OCI-LY7 (cell line): Measurements from ENCODE around the gene CDKL2.

Experiments
- EZH2phosphoT487 ChIP-seq: fragments of 200-600 bp; sonication (generic); IDR thresholded peaks from 2 replicates; pipeline ENCODE4 v1.6.1; 2018; ENCODE audit warnings: low read depth, borderline replicate concordance, mild to moderate bottlenecking, mixed run types, antibody characterized with exemption, low read length, moderate library complexity, mixed read lengths
- TF ChIP-seq, protein P1 (sequence below): fragments of 200-600 bp; sonication (generic); conservative IDR thresholded peaks from 2 replicates; pipeline ENCODE4 v1.5.1; 2014; ENCODE audit warnings: mild to moderate bottlenecking, antibody characterized with exemption, low read length, moderate library complexity, mixed read lengths

DNA sequence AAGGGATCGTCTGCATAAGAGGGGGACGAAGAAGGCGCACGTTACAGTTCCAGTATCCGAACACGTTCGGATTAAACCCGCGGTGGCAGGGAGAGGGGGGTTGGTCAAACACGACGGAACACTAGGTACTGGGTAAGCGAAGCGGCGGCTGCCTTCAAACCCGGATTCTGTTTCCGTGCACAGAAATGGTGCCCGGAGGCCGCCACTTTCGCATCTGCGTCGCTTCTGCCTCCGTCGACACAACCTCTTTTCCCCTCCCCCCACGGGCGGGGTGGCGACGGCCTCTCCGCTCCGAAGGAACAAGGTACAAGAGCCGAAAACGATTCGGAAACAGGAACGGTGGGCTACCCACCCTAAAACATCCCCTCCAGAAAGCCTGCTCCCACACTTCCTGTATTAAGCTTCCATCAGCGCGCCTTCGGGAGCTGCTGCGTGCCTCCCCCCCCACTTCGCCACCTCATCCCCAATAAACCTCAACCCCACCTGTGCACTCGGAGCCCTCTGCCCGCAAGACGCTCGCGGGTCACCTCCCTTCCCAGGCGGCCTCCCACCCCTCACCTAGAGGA, 42.2 kb upstream of the CDKL2 start:
- TF ChIP-seq, protein P1, sequence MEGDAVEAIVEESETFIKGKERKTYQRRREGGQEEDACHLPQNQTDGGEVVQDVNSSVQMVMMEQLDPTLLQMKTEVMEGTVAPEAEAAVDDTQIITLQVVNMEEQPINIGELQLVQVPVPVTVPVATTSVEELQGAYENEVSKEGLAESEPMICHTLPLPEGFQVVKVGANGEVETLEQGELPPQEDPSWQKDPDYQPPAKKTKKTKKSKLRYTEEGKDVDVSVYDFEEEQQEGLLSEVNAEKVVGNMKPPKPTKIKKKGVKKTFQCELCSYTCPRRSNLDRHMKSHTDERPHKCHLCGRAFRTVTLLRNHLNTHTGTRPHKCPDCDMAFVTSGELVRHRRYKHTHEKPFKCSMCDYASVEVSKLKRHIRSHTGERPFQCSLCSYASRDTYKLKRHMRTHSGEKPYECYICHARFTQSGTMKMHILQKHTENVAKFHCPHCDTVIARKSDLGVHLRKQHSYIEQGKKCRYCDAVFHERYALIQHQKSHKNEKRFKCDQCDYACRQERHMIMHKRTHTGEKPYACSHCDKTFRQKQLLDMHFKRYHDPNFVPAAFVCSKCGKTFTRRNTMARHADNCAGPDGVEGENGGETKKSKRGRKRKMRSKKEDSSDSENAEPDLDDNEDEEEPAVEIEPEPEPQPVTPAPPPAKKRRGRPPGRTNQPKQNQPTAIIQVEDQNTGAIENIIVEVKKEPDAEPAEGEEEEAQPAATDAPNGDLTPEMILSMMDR, result no peak
- TF ChIP-seq EZH2phosphoT487, result no peak
